BLaER1 treated with 17β-estradiol and CSF1 and Interleukin-3, amounts not matched to agents 10 nM and 100 nM (cell line): ENCODE measurements around the gene APOBEC3C.
A peak's percentile ranks its signal among the peaks of the same experiment; 100 is the strongest.
"Not testable (repeated sequence)": the region's sequence is repeated elsewhere in the genome, so short reads cannot be mapped to it uniquely, and the experiment has no call there.

Source experiments
- H3K27ac ChIP-seq, 11 experiments: shearing (Covaris generic); formaldehyde crosslinking; 2 replicates each; pipeline ENCODE4 v1.8.1; 2022
- H3K27me3 ChIP-seq, 11 experiments: shearing (Covaris generic); formaldehyde crosslinking; 2 replicates each; pipeline ENCODE4 v1.8.1; 2022
- H3K36me3 ChIP-seq, 11 experiments: shearing (Covaris generic); formaldehyde crosslinking; 2 replicates each; pipeline ENCODE4 v1.8.1; 2022
- H3K4me1 ChIP-seq, 10 experiments: shearing (Covaris generic); formaldehyde crosslinking; 2 replicates each; pipeline ENCODE4 v1.8.1; 2022
- H3K4me2 ChIP-seq, 11 experiments: shearing (Covaris generic); formaldehyde crosslinking; 2 replicates each; pipeline ENCODE4 v1.8.1; 2022
- H3K4me3 ChIP-seq, 10 experiments: shearing (Covaris generic); formaldehyde crosslinking; 2 replicates each; pipeline ENCODE4 v1.8.1; 2022
- H3K9ac ChIP-seq, 11 experiments: shearing (Covaris generic); formaldehyde crosslinking; 2 replicates each; pipeline ENCODE4 v1.8.1; 2022
- H3K9me3 ChIP-seq, 11 experiments: shearing (Covaris generic); formaldehyde crosslinking; replicated peaks in 1 of 11; 2 replicates each; pipeline ENCODE4 v1.8.1; 2022
- H4K20me1 ChIP-seq, 11 experiments: shearing (Covaris generic); formaldehyde crosslinking; 2 replicates each; pipeline ENCODE4 v1.8.1; 2022
- Cebpa-rat ChIP-seq, 11 experiments: shearing (Covaris generic); IDR thresholded peaks; 2 replicates each; pipeline ENCODE4 v1.8.1; 2022

The APOBEC3C gene

GRCh38 chr22:39029227-39029626, 15.2 kb downstream of the APOBEC3C start:
- Histone ChIP-seq H3K4me3 (no peak overlapping the region), H3K27ac (no peak overlapping the region), H3K9me3 (no peaks in the 10 kb centered on the region), H3K4me2 (no peak overlapping the region), H3K36me3 (peaks cover 0 to 10% (median 3%) of the 10 kb centered on the region in 11 experiments; a peak in 8 of 22 replicates), H4K20me1 (no peaks in the 10 kb centered on the region; a peak in 1 of 22 replicates), H3K4me1 (peaks cover 4 to 11% (median 8%) of the 10 kb centered on the region in 10 experiments; a peak in 11 of 20 replicates), H3K9ac (no peak overlapping the region), H3K27me3 (no peaks in the 10 kb centered on the region)
- no peak for TF ChIP-seq Cebpa-rat (IDR thresholded peaks at IDR 0.05)

- Histone ChIP-seq H3K9me3 (no peaks in the 10 kb centered on the region), H3K36me3 (no peaks in the 10 kb centered on the region; a peak in 1 of 22 replicates), H3K4me1 (peaks cover 4 to 11% (median 8%) of the 10 kb centered on the region in 10 experiments; a peak in 11 of 20 replicates), H3K27ac (no peak overlapping the region), H3K4me3 (no peak overlapping the region), H4K20me1 (no peaks in the 10 kb centered on the region; a peak in 1 of 22 replicates), H3K4me2 (peak overlapping the region in 6 of 11 experiments; percentile 3 to 29 (median 17); a peak in 5 of 22 replicates), H3K27me3 (no peaks in the 10 kb centered on the region), H3K9ac (no peak overlapping the region)
- no peak for TF ChIP-seq Cebpa-rat (IDR thresholded peaks at IDR 0.05)
These were observed 16.6 kb downstream of the APOBEC3C start for GRCh38 chr22:39030705-39031104.

GRCh38 chr22:39031434-39032295, 17.6 kb downstream of the APOBEC3C start:
- peak overlapping the region in 4 of 11 experiments; percentile 5 to 29 (median 20); a peak in 3 of 22 replicates for H3K4me2 ChIP-seq
- H3K27me3 ChIP-seq, H3K4me3 ChIP-seq, H3K4me1 ChIP-seq, H3K36me3 ChIP-seq, H3K27ac ChIP-seq, H3K9ac ChIP-seq, H4K20me1 ChIP-seq, H3K9me3 ChIP-seq: not testable (repeated sequence)

GRCh38 chr22:39037071-39037470, 23.0 kb downstream of the APOBEC3C start:
- H3K4me3 ChIP-seq, H3K27me3 ChIP-seq, H3K9ac ChIP-seq, H4K20me1 ChIP-seq, H3K36me3 ChIP-seq, H3K27ac ChIP-seq, H3K4me2 ChIP-seq, H3K9me3 ChIP-seq: not testable (repeated sequence)
- H3K4me1 ChIP-seq, result peaks cover 13 to 23% (median 20%) of the 10 kb centered on the region in 10 experiments

GRCh38 chr22:39039306-39040126, 25.5 kb downstream of the APOBEC3C start:
- Histone ChIP-seq H3K27me3 (no peaks in the 10 kb centered on the region), H4K20me1 (no peaks in the 10 kb centered on the region), H3K9ac (peak overlapping the region in 8 of 11 experiments; percentile 54 to 83 (median 81); a peak in 11 of 22 replicates), H3K4me2 (peak overlapping the region; percentile 76 to 96 (median 92)), H3K4me1 (peaks cover 25 to 38% (median 28%) of the 10 kb centered on the region in 10 experiments), H3K9me3 (no peaks in the 10 kb centered on the region), H3K36me3 (peaks cover 0 to 9% (median 6%) of the 10 kb centered on the region in 11 experiments; a peak in 8 of 22 replicates), H3K4me3 (peak overlapping the region in 8 of 10 experiments; percentile 68 to 80 (median 74); a peak in 15 of 20 replicates), H3K27ac (peak overlapping the region in 9 of 11 experiments; percentile 17 to 82 (median 62); a peak in 14 of 22 replicates)
- no peak for TF ChIP-seq Cebpa-rat (IDR thresholded peaks at IDR 0.05)

- H3K9me3 ChIP-seq, H4K20me1 ChIP-seq, H3K27me3 ChIP-seq: not testable (repeated sequence)
- H3K9ac ChIP-seq, result peak overlapping the region in 10 of 11 experiments; percentile 54 to 83 (median 81); a peak in 12 of 22 replicates
- H3K4me1 ChIP-seq, result peaks cover 26 to 41% (median 29%) of the 10 kb centered on the region in 10 experiments
- H3K36me3 ChIP-seq, result peaks cover 0 to 11% (median 6%) of the 10 kb centered on the region in 11 experiments; a peak in 9 of 22 replicates
- peak overlapping the region; percentile 76 to 96 (median 92) for H3K4me2 ChIP-seq
- H3K4me3 ChIP-seq, result peak overlapping the region; percentile 57 to 80 (median 72); a peak in 18 of 20 replicates
- H3K27ac ChIP-seq, result peak overlapping the region in 10 of 11 experiments; percentile 17 to 82 (median 68); a peak in 15 of 22 replicates
These were observed 26.1 kb downstream of the APOBEC3C start for GRCh38 chr22:39040155-39040537.

GRCh38 chr22:39040538-39041296, 26.7 kb downstream of the APOBEC3C start, which contains the start of gene APOBEC3F:
Gene APOBEC3F, plus strand, starts transcription at chr22:39040864. Its CDS starts 97 bp downstream, at chr22:39040961.
- peak within 1 kb of the TSS; percentile 57 to 80 (median 72) for H3K4me3 ChIP-seq
- H3K9ac ChIP-seq, result peak within 1 kb of the TSS; percentile 74 to 83 (median 81)
- peaks cover 26 to 46% (median 32%) of the 10 kb centered on the region in 10 experiments for H3K4me1 ChIP-seq
- H4K20me1 ChIP-seq, H3K9me3 ChIP-seq, H3K27me3 ChIP-seq: not testable (repeated sequence)
- peak within 1 kb of the TSS; percentile 88 to 96 (median 92) for H3K4me2 ChIP-seq
- peaks cover 0 to 16% (median 7%) of the 10 kb centered on the region in 11 experiments; a peak in 12 of 22 replicates for H3K36me3 ChIP-seq
- H3K27ac ChIP-seq, result peak within 1 kb of the TSS; percentile 50 to 82 (median 76); a peak in 21 of 22 replicates

- Histone ChIP-seq H3K9ac (peak overlapping the region; percentile 74 to 83 (median 81); a peak in 19 of 22 replicates), H3K9me3 (no peaks in the 10 kb centered on the region), H3K4me2 (peak overlapping the region; percentile 88 to 96 (median 92)), H3K27me3 (no peaks in the 10 kb centered on the region), H4K20me1 (peaks cover 0 to 13% (median 0%) of the 10 kb centered on the region in 11 experiments; a peak in 2 of 22 replicates), H3K4me1 (peaks cover 26 to 46% (median 32%) of the 10 kb centered on the region in 10 experiments), H3K36me3 (peaks cover 0 to 22% (median 8%) of the 10 kb centered on the region in 11 experiments; a peak in 12 of 22 replicates), H3K27ac (peak overlapping the region in 6 of 11 experiments; percentile 62 to 82 (median 78); a peak in 7 of 22 replicates), H3K4me3 (peak overlapping the region; percentile 57 to 80 (median 72))
- no peak for TF ChIP-seq Cebpa-rat (IDR thresholded peaks at IDR 0.05)
These were observed 27.9 kb downstream of the APOBEC3C start for GRCh38 chr22:39041908-39042307.

GRCh38 chr22:39043063-39043462, 29.0 kb downstream of the APOBEC3C start:
- H3K9me3 ChIP-seq, H3K27ac ChIP-seq, H3K27me3 ChIP-seq, H3K9ac ChIP-seq, H3K4me3 ChIP-seq, H3K4me2 ChIP-seq: not testable (repeated sequence)
- Histone ChIP-seq H3K36me3 (peaks cover 0 to 22% (median 8%) of the 10 kb centered on the region in 11 experiments; a peak in 12 of 22 replicates), H3K4me1 (peaks cover 26 to 46% (median 32%) of the 10 kb centered on the region in 10 experiments), H4K20me1 (peaks cover 0 to 13% (median 0%) of the 10 kb centered on the region in 11 experiments; a peak in 2 of 22 replicates)

- H3K36me3 ChIP-seq, result peaks cover 0 to 22% (median 8%) of the 10 kb centered on the region in 11 experiments; a peak in 12 of 22 replicates
- peaks cover 18 to 38% (median 27%) of the 10 kb centered on the region in 10 experiments for H3K4me1 ChIP-seq
- not testable (repeated sequence) for H3K27ac ChIP-seq, H3K4me3 ChIP-seq, H3K9ac ChIP-seq, H3K9me3 ChIP-seq, H3K27me3 ChIP-seq
- H4K20me1 ChIP-seq, result peaks cover 0 to 13% (median 0%) of the 10 kb centered on the region in 11 experiments; a peak in 2 of 22 replicates
- peak overlapping the region in 3 of 11 experiments; percentile 15 to 35 (median 24); a peak in 4 of 22 replicates for H3K4me2 ChIP-seq
These were observed 31.1 kb downstream of the APOBEC3C start for GRCh38 chr22:39045136-39045535.

GRCh38 chr22:39049486-39049885, 35.4 kb downstream of the APOBEC3C start:
- Histone ChIP-seq H4K20me1 (peaks cover 0 to 13% (median 0%) of the 10 kb centered on the region in 11 experiments; a peak in 2 of 22 replicates), H3K4me1 (peaks cover 0 to 12% (median 7%) of the 10 kb centered on the region in 10 experiments; a peak in 10 of 20 replicates), H3K36me3 (peaks cover 0 to 13% (median 4%) of the 10 kb centered on the region in 11 experiments; a peak in 7 of 22 replicates)
- H3K27ac ChIP-seq, H3K27me3 ChIP-seq, H3K9ac ChIP-seq, H3K4me3 ChIP-seq, H3K9me3 ChIP-seq, H3K4me2 ChIP-seq: not testable (repeated sequence)
